ENCODE data around the gene NUDT3.
A peak's percentile ranks its signal among the peaks of the same experiment; 100 is the strongest.
"Not testable (repeated sequence)": the region's sequence is repeated elsewhere in the genome, so short reads cannot be mapped to it uniquely, and the experiment has no call there.

Gene NUDT3

GRCh38 chr6:34392497-34393190 is at the start of gene NUDT3:
Gene NUDT3, minus strand, starts transcription at chr6:34392669. Its CDS starts 307 bp downstream, at chr6:34392362.
- peak; percentile 97 for DNase-seq (ENCODE audit: low spot score)

GRCh38 chr6:34441526-34441925 is 49.1 kb upstream of the NUDT3 start:
- DNase-seq (ENCODE audit: low spot score): no peak

- no peak for DNase-seq (ENCODE audit: low spot score)
Observed at GRCh38 chr6:34439442-34439841, 47.0 kb upstream of the NUDT3 start.

DNA sequence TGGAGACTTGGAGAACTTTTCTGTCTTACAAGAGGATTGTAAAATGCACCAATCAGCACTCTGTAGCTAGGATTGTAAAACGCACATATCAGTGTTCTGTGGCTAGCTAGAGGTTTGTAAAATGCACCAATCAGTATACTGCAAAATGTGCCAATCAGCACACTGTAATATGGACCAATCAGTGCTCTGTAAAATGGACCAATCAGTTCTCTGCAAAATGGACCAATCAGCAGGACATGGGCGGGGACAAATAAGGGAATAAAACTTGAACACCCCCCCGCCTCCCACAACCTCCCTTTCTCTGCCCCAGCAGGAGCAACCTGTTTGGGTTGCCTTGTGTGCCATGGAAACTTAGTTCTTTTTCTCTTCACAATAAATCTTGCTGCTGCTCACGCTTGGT is 46.2 kb upstream of the NUDT3 start:
- DNase-seq (ENCODE audit: low spot score): no peak

- no peak for DNase-seq (ENCODE audit: low spot score)
Observed at GRCh38 chr6:34437644-34437970, 45.1 kb upstream of the NUDT3 start.

DNA sequence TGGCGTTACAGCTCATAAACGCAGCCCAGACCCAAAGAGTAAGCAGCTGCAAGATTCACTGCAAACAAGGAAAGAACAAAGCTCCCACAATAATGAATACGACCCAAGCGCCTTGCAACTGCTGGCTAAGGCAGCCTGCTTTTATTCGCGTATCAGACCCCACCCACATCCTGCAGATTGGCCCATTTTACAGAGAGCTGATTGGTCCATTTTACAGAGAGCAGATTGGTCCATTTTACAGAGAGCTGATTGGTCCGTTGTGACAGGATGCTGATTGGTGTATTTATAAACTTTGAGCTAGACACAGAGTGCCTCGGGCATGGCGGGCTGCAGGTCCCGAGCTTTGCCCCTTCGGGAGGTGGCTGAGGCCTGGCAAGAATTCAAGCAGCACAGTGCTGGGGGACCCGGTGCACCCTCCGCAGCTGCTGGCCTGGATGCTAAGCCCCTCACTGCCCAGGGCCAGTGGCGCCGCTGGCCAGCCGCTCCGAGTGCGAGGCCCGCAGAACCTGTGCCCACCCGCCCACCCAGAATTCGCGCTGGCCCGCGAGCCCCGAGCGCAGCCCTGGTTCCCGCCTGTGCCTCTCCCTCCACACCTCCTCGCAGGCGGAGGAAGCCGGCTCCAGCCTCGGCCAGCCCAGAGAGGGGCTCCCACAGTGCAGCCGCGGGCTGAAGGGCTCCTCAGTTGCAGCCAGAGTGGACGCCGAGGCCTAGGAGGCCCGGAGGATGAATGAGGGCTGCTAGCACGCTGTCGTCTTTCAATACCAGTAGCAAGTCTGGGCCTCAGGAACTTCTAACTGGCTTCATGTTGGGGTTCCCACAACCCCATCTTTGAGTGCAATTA is 44.6 kb upstream of the NUDT3 start:
- DNase-seq (ENCODE audit: low spot score): no peak

DNA sequence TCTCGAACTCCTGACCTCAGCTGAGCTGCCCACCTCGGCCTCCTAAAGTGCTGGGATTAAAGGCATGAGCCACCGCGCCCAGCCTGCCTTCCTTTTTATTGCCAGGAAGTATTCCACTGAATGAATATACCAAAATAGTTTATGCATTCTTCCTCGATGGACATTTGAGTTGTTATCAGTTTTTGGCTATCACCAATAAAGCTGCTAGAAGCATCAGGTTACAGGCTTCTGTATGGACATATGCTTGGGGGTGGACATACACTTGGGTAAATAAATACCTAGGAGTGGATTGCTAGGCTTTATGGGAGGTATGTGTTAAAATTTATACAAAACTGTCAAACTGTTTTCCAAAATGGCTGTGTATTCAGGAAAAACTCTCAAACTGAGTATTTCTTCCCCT is 43.4 kb upstream of the NUDT3 start:
- DNase-seq (ENCODE audit: low spot score): no peak

DNA sequence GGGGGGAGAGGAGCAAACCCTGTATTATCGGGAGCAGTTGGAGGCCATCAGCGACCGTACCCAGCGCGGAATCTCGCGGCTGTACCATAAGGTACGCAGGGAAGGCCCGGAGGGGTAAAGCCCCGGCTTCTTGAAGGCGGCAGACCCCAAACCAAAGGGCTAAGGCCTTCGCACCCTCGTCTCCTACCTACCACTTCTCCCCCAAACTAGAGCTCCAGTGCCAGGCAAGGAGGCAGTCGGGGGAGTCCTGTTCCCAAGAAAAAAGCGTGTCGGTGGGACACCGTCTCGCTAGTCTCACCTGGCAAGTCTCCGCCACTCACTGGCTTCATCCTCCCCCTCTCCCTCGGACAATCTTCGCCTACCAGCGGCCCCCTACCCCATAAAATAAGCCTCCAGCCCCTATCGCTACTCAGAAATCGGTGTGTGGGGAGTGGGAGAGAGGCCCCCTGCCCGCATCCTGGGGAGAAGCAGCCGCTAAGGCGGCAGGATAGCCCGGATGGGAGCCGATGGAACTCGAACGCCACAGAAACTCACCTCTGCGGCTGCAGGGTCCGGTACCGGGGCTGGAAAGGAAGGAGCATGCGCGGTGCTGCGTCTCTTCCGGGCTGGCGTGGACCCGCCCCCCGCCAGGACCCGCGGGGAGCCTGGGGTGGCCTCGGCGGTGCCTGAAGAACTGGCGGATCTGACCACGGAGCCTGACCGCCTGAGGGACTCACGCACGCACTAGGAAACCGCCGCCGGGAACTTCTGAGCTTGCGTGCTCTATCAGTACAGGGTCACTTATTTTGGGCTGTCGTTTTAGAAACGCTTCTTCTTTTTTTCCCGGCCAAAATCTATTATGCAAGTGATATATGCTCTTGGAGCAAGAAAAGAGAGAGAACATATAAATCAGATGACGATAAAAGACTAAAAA is 33.3 kb upstream of the NUDT3 start, which contains the start of gene RPS10:
Gene RPS10, minus strand, starts transcription at position 572 of the 913 bp plus-strand sequence. CDS start 848 bp downstream, outside the sequence.
- DNase-seq (ENCODE audit: low spot score): peak; percentile 100

DNA sequence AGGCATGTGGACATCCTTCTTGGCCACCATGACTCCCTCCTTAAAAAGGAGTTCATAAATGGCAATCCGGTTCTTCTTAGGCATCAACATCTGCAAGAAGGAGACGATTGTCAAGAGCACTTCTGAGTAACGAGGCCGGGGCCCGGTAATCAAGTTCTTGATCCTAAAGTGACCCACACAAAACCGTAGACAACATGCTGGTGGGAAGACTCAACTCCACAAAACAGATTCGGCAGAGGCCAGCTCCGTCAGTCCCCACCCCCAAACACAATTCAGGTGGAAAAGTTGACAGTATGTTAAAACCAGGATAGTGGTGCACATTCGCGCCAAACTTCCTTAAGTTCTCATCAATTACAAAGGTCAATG is 32.6 kb upstream of the NUDT3 start:
- peak; percentile 24 for DNase-seq (ENCODE audit: low spot score)

DNA sequence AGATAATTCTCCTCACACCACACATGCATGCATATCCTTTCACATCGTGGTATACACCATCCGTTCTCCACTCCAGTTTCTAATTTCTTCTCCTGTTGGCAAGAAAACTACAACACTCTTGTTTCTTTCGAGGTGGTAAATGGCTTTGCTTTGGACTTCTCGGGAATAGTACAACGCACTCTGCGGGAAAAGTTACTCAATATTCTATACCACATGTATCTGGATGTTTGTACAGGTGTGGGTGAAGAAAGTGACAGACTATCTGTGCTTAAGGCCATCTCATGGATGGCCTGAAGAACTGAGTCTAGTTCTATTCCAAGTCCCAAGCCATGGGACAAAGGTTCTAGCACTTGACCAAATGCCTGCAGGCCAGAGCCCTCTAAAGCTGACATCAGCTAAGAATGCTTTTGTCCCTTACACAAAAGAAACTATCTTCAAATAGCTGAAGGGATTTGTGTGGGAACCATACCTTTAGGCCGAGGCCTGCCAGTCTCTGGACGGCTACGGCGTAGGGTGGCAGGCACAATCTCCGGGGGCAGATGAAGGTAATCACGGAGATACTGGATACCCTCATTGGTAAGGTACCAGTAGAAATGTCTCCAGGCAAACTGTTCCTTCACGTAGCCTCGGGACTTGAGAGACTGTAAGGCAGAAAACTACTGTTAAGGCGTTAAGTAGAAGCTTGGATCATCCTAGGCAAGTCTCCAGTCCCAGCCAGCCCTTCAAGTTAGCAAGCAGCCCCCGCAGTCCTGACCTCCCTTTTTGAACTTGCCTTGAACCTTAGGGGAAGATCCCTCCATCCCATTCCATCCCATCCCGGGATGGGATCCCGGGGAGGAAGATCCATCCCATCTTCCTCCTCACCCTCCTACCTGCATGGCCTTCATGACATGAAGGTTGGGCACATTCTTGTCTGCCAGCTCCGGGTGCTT is 32.0 kb upstream of the NUDT3 start:
- DNase-seq (ENCODE audit: low spot score): no peak

DNA sequence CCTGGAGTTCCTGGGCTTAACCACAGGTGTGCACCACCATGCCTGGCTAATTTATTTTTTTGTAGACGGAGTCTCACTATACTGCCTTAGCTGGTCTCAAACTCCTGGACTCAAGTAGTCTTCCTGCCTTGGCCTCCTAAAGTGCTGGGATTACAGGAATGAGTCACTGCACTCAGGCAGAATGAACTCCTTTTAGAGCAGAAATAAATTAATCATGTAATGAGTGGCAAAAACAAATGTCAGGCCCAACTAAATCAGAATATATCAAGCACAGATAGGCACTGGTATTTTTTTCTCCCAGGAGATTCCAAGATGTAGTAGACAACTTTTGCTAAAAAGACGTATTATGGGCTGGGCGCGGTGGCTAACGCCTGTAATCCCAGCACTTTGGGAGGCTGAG is 30.8 kb upstream of the NUDT3 start:
- DNase-seq (ENCODE audit: low spot score): no peak

- DNase-seq (ENCODE audit: low spot score): no peak
Observed at GRCh38 chr6:34418367-34418766, 25.9 kb upstream of the NUDT3 start.

DNA sequence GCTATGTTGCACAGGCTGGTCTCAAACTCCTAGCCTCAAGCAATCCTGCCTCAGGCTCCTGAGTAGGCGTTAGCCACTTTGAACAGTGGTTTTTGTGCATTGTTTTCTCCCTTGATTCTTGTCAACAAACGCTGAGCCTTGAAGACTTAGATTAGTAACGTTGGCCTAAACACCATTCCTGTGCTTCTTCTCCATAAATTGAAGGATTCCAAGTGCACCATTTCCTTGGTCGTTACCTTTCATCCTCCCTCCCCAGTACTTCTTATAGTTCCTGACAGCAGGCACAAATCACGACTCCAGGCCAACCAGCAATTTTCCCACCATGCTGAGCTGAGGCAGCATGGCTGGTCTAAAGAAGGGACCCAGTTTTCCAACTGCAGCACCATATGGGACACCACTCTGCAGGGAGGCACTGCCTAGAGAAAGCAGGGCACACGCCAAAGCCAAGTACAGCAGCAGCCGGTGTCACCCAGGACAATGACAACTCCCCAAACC is 24.5 kb upstream of the NUDT3 start:
- no peak for DNase-seq (ENCODE audit: low spot score)

- peak; percentile 74 for DNase-seq (ENCODE audit: low spot score)
Observed at GRCh38 chr6:34414999-34415858, 22.8 kb upstream of the NUDT3 start.

DNA sequence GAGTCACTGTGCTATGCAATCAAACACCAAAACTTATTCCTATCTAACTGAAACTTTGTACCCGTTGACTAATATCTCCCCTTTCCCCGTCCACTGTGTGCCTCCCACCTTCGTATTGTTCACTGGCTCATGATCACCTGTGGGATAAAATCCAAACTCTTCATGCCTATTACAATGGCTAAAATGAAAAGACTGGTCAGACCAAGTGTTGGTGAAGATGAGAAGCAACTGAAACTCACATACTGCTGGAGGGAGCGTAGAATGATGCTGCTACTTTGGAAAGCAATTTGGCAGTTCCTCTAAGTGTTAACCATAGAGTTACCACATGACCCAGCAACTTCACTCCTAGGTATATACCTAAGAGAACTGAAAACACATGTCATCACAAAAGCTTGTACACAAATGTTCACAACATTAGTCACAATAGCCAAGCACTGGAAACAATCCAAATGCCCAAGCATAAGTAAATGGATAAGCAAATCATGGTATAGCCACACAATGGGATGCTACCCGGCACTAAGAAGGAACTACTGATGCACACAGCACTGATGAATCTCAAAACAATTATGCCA is 20.3 kb upstream of the NUDT3 start:
- no peak for DNase-seq (ENCODE audit: low spot score)

DNA sequence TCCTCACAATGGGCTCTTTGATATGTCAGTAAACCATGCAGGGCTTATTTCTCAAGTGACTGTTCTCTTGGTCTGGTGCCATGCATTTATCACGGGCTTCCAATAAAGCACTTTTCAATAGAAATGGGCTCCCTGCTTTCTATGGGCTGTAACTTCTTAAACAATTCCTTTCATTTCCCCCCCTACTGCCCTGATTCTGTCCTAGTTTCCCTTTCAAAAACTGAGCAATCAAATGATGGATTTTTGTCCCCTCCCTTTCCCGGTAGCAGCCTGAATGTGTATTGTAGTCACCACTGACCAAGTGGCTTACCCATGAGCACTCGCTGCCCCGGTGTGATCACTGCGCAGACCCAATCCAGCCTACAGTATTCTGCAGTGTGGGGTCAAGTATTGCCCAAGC is 19.5 kb upstream of the NUDT3 start:
- no peak for DNase-seq (ENCODE audit: low spot score)

DNA sequence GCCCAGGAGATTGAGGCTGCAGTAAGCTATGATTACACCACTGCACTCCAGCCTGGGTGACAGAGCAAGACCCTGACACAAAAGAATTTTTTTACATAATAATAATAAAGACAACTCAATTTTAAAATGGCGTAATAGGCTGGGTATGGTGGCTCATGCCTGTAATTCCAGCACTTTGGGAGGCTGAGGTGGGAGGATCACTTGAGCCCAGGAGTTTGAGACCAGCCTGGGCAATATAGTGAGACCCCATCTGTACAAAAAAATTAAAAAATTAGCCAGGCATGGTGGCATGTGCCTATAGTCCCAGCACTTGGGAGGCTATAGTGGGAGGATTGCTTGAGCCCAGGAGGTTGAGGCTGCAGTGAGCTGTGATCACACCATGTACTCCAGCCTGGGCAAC is 15.4 kb upstream of the NUDT3 start:
- DNase-seq (ENCODE audit: low spot score): not testable (repeated sequence)

GRCh38 chr6:34396518-34396917 is 4.0 kb upstream of the NUDT3 start:
- DNase-seq (ENCODE audit: low spot score): no peak

GRCh38 chr6:34393966-34394305 is 1.5 kb upstream of the NUDT3 start:
- DNase-seq (ENCODE audit: low spot score): no peak
